Osteocyte (in vitro differentiated cells): ENCODE results near the gene HOXC12. TPM values are rescaled to one million over a fixed set of nuclear protein-coding genes. Genes with fewer than 3 reads are reported as not detected.

Experiments used
- DNase-seq: peaks from one replicate; pipeline ENCODE4 v3.0.0; 2021; ENCODE audit warnings: mixed read lengths; ENCODE audit not compliant: unreplicated experiment; ENCODE audit errors: extremely low spot score
- H3K27ac Mint-ChIP-seq: one replicate; pipeline ENCODE4 v1.8.0; 2021; ENCODE audit warnings: mild to moderate bottlenecking, mixed read lengths; ENCODE audit not compliant: unreplicated experiment
- H3K27me3 Mint-ChIP-seq: one replicate; pipeline ENCODE4 v1.8.0; 2021; ENCODE audit warnings: mixed read lengths; ENCODE audit not compliant: unreplicated experiment
- H3K36me3 Mint-ChIP-seq: one replicate; pipeline ENCODE4 v1.8.0; 2021; ENCODE audit warnings: mixed read lengths; ENCODE audit not compliant: unreplicated experiment
- H3K4me1 Mint-ChIP-seq: one replicate; pipeline ENCODE4 v1.8.0; 2021; ENCODE audit warnings: mixed read lengths; ENCODE audit not compliant: unreplicated experiment
- H3K4me3 Mint-ChIP-seq: one replicate; pipeline ENCODE4 v1.8.0; 2021; ENCODE audit warnings: mild to moderate bottlenecking, moderate library complexity, mixed read lengths; ENCODE audit not compliant: unreplicated experiment
- H3K9me3 Mint-ChIP-seq: one replicate; pipeline ENCODE4 v1.8.0; 2021; ENCODE audit warnings: mixed read lengths; ENCODE audit not compliant: unreplicated experiment
- CTCF ChIP-seq: fragments of 200-600 bp; sonication (generic); IDR thresholded peaks from 2 replicates; pipeline ENCODE4 v1.5.0; 2021; ENCODE audit warnings: antibody characterized with exemption, mild to moderate bottlenecking, moderate library complexity
- long read RNA-seq: library from polyadenylated mRNA; unstranded; transcript quantifications from one replicate; pipeline ENCODE4 v2.0.0, GENCODE V29; 2021
- total RNA-seq: library from RNA; stranded (reverse); gene quantifications from 2 replicates; pipeline ENCODE4 v1.2.1, GENCODE V29; 2021

HOXC12 gene
- total RNA-seq, result not detected in 2 replicates
- long read RNA-seq, result 0 reads

GRCh38 chr12:53954694-53955035 lies at the start of gene HOXC12:
Gene HOXC12, plus strand, starts transcription at chr12:53954903. Its CDS starts 27 bp downstream, at chr12:53954930.
- peaks cover 8% of the 10 kb centered on the region for H3K4me1 Mint-ChIP-seq
- H3K36me3 Mint-ChIP-seq, result no peaks in the 10 kb centered on the region
- H3K27me3 Mint-ChIP-seq, result peaks cover 92% of the 10 kb centered on the region
- H3K27ac Mint-ChIP-seq, result no peak within 1 kb of the TSS
- TF ChIP-seq CTCF, result no peak
- no peak within 1 kb of the TSS for H3K4me3 Mint-ChIP-seq
- no peaks in the 10 kb centered on the region for H3K9me3 Mint-ChIP-seq
- DNase-seq, result no peak

GRCh38 chr12:53907103-53907502 lies 47.6 kb upstream of the HOXC12 start:
- DNase-seq, result no peak
- no peak for TF ChIP-seq CTCF
- H3K27ac Mint-ChIP-seq, result no peak overlapping the region
- H3K9me3 Mint-ChIP-seq, result no peaks in the 10 kb centered on the region
- H3K4me1 Mint-ChIP-seq, result no peaks in the 10 kb centered on the region
- peaks cover 19% of the 10 kb centered on the region for H3K27me3 Mint-ChIP-seq
- no peak overlapping the region for H3K4me3 Mint-ChIP-seq
- H3K36me3 Mint-ChIP-seq, result no peaks in the 10 kb centered on the region

GRCh38 chr12:53916788-53917655 lies 37.7 kb upstream of the HOXC12 start:
- no peak overlapping the region for H3K4me3 Mint-ChIP-seq
- H3K4me1 Mint-ChIP-seq, result no peaks in the 10 kb centered on the region
- H3K27me3 Mint-ChIP-seq, result peaks cover 61% of the 10 kb centered on the region
- DNase-seq, result no peak
- no peaks in the 10 kb centered on the region for H3K36me3 Mint-ChIP-seq
- H3K9me3 Mint-ChIP-seq, result no peaks in the 10 kb centered on the region
- H3K27ac Mint-ChIP-seq, result no peak overlapping the region
- no peak for TF ChIP-seq CTCF

GRCh38 chr12:53924521-53925405 lies 29.9 kb upstream of the HOXC12 start:
- H3K36me3 Mint-ChIP-seq, result no peaks in the 10 kb centered on the region
- no peaks in the 10 kb centered on the region for H3K9me3 Mint-ChIP-seq
- H3K27ac Mint-ChIP-seq, result no peak overlapping the region
- peaks cover 84% of the 10 kb centered on the region for H3K27me3 Mint-ChIP-seq
- no peak for DNase-seq
- no peaks in the 10 kb centered on the region for H3K4me1 Mint-ChIP-seq
- H3K4me3 Mint-ChIP-seq, result no peak overlapping the region
- TF ChIP-seq CTCF, result no peak
